H1 (cell line): Measurements from ENCODE around the gene SPINDOC. TPM values are rescaled to one million over a fixed set of nuclear protein-coding genes. Genes with fewer than 3 reads are reported as not detected.

Experiments used
- CTCF ChIA-PET: fragments of 300-600 bp; sonication (Branson Sonifier 250); formaldehyde crosslinking; loops from one replicate; lab custom pipeline; 2021; ENCODE audit not compliant: partially characterized antibody; lab: Charles Lee
- POLR2A ChIA-PET: fragments of 300-600 bp; sonication (Branson Sonifier 250); formaldehyde crosslinking; loops from one replicate; lab custom pipeline; 2021; ENCODE audit warnings: inconsistent platforms; ENCODE audit not compliant: partially characterized antibody; lab: Charles Lee
- DNase-seq, 2 experiments: peaks; one replicate each; pipeline versions ENCODE4 v3.0.0 to v3.0.0-alpha.2; 2010 to 2022; ENCODE audit warnings: low spot score in 2 of 2, low read depth in 1 of 2, mixed read lengths in 1 of 2
- FAIRE-seq: peaks from 2 replicates; lab custom pipeline; 2011; peaks lifted over from hg19 to GRCh38; lab: Jason Lieb, UNC
- H2AFZ ChIP-seq: 2 replicates; pipeline ENCODE4 v1.8.1; 2012; ENCODE audit warnings: low read length, inconsistent platforms
- H2AK5ac ChIP-seq: 2 replicates; pipeline ENCODE4 v1.6.1; 2013; ENCODE audit warnings: low read depth, low read length
- H2BK120ac ChIP-seq: replicated peaks from 2 replicates; pipeline ENCODE3; 2013; ENCODE audit warnings: low read depth, low read length, inconsistent platforms
- H2BK12ac ChIP-seq: 2 replicates; pipeline ENCODE4 v1.6.1; 2013; ENCODE audit warnings: low read depth, low read length
- H2BK15ac ChIP-seq: 2 replicates; pipeline ENCODE4 v1.6.1; 2013; ENCODE audit warnings: low read length
- H2BK20ac ChIP-seq: 2 replicates; pipeline ENCODE4 v1.6.1; 2013; ENCODE audit warnings: low read length
- H2BK5ac ChIP-seq: 2 replicates; pipeline ENCODE4 v1.6.1; 2013; ENCODE audit warnings: low read depth, low read length
- H3K14ac ChIP-seq: 2 replicates; pipeline ENCODE4 v1.6.1; 2013; ENCODE audit warnings: inconsistent platforms; ENCODE audit not compliant: insufficient read length
- H3K18ac ChIP-seq: 2 replicates; pipeline ENCODE4 v1.6.1; 2013; ENCODE audit warnings: low read length; ENCODE audit errors: extremely low read depth
- H3K23ac ChIP-seq: 2 replicates; pipeline ENCODE4 v1.6.1; 2013; ENCODE audit warnings: inconsistent platforms; ENCODE audit not compliant: insufficient read length
- H3K23me2 ChIP-seq: 2 replicates; pipeline ENCODE4 v1.6.1; 2013; ENCODE audit warnings: low read depth, low read length
- H3K27ac ChIP-seq: 2 replicates; pipeline ENCODE4 v1.6.1; 2011; ENCODE audit warnings: low read depth, low read length, inconsistent platforms
- H3K27me3 ChIP-seq, 4 experiments: replicated peaks in 1 of 4; 1 replicate in 1 of 4; 2 replicates in 3 of 4; pipeline versions ENCODE4 v1.6.1 to v1.8.1; 2011 to 2013; ENCODE audit warnings: low read length in 3 of 4, mild to moderate bottlenecking in 3 of 4, inconsistent platforms in 2 of 4, mixed read lengths in 2 of 4, moderate library complexity in 1 of 4; ENCODE audit not compliant: control insufficient read depth in 3 of 4, insufficient read depth in 3 of 4; ENCODE audit errors: extremely low read depth in 1 of 4
- H3K36me3 ChIP-seq, 4 experiments: 2 replicates each; pipeline versions ENCODE4 v1.6.1 to v1.8.1; 2011 to 2013; ENCODE audit warnings: mild to moderate bottlenecking in 4 of 4, low read length in 3 of 4, moderate library complexity in 2 of 4, control low read depth in 1 of 4, inconsistent platforms in 1 of 4; ENCODE audit not compliant: insufficient read depth in 4 of 4, control insufficient read depth in 2 of 4
- H3K4ac ChIP-seq: replicated peaks from 2 replicates; pipeline ENCODE3; 2013; ENCODE audit warnings: low read length, low read depth, mixed read lengths, inconsistent platforms; ENCODE audit not compliant: insufficient read length
- H3K4me1 ChIP-seq, 4 experiments: replicated peaks in 1 of 4; 1 replicate in 1 of 4; 2 replicates in 3 of 4; pipeline versions ENCODE4 v1.6.1 to v1.8.1; 2011 to 2013; ENCODE audit warnings: low read length in 3 of 4, inconsistent platforms in 2 of 4, mixed read lengths in 1 of 4; ENCODE audit not compliant: insufficient read depth in 4 of 4, control insufficient read depth in 3 of 4
- H3K4me2 ChIP-seq, 2 experiments: 2 replicates each; pipeline versions ENCODE4 v1.6.1 to v1.8.1; 2011 to 2013; ENCODE audit warnings: low read depth in 2 of 2, low read length in 2 of 2, control low read depth in 1 of 2, inconsistent platforms in 1 of 2, mild to moderate bottlenecking in 1 of 2; ENCODE audit not compliant: insufficient read depth in 1 of 2
- H3K4me3 ChIP-seq, 4 experiments: fragments of 200-600, 300-600 bp in 1 of 4; sonication (generic), shearing (Covaris generic), sonication (Bioruptor Twin) in 1 of 4; 2 replicates each; pipeline versions ENCODE4 v1.5.1 to v1.8.1; 2011 to 2016; ENCODE audit warnings: low read length in 4 of 4, low read depth in 3 of 4, control low read depth in 2 of 4, inconsistent platforms in 2 of 4, mild to moderate bottlenecking in 2 of 4, mixed read lengths in 1 of 4, moderate library complexity in 1 of 4; ENCODE audit not compliant: insufficient read depth in 2 of 4; ENCODE audit errors: extremely low read depth in 1 of 4
- H3K56ac ChIP-seq: replicated peaks from 2 replicates; pipeline ENCODE3; 2013; ENCODE audit warnings: low read depth, mild to moderate bottlenecking, mixed read lengths, low read length, inconsistent platforms; ENCODE audit not compliant: insufficient read length
- H3K79me1 ChIP-seq: 2 replicates; pipeline ENCODE4 v1.6.1; 2013; ENCODE audit warnings: low read depth, low read length, control low read depth
- H3K79me2 ChIP-seq, 2 experiments: 2 replicates each; pipeline versions ENCODE4 v1.6.1 to v1.8.1; 2012 to 2013; ENCODE audit warnings: low read length in 2 of 2, mild to moderate bottlenecking in 2 of 2, inconsistent platforms in 1 of 2; ENCODE audit not compliant: insufficient read depth in 2 of 2, control insufficient read depth in 1 of 2
- H3K9ac ChIP-seq, 4 experiments: replicated peaks in 1 of 4; 1 replicate in 1 of 4; 2 replicates in 3 of 4; pipeline versions ENCODE4 v1.6.1 to v1.8.1; 2011 to 2013; ENCODE audit warnings: low read depth in 3 of 4, low read length in 3 of 4, control low read depth in 2 of 4, mild to moderate bottlenecking in 2 of 4, moderate library complexity in 2 of 4, inconsistent platforms in 1 of 4; ENCODE audit errors: extremely low read depth in 1 of 4
- H3K9me3 ChIP-seq, 2 experiments: 2 replicates each; pipeline versions ENCODE4 v1.6.1 to v1.8.1; 2012 to 2013; ENCODE audit warnings: mild to moderate bottlenecking in 2 of 2, moderate library complexity in 2 of 2, control low read depth in 1 of 2, inconsistent platforms in 1 of 2, low read depth in 1 of 2, low read length in 1 of 2, mixed read lengths in 1 of 2; ENCODE audit not compliant: insufficient read depth in 2 of 2
- H4K20me1 ChIP-seq, 2 experiments: replicated peaks in 1 of 2; 2 replicates each; pipeline versions ENCODE3 to v1.8.1; 2011 to 2013; ENCODE audit warnings: inconsistent platforms in 2 of 2, low read length in 2 of 2, mild to moderate bottlenecking in 1 of 2; ENCODE audit not compliant: insufficient read depth in 2 of 2, control insufficient read depth in 1 of 2
- H4K5ac ChIP-seq: 2 replicates; pipeline ENCODE4 v1.6.1; 2013; ENCODE audit warnings: low read length, low read depth, mixed read lengths, inconsistent platforms; ENCODE audit not compliant: insufficient read length
- H4K8ac ChIP-seq: 2 replicates; pipeline ENCODE4 v1.8.0; 2013; ENCODE audit warnings: mild to moderate bottlenecking, moderate library complexity, low read length, inconsistent platforms; ENCODE audit not compliant: insufficient read depth; ENCODE audit errors: extremely low read depth
- H4K91ac ChIP-seq: replicated peaks from 2 replicates; pipeline ENCODE3; 2013; ENCODE audit warnings: low read length, mixed read lengths, inconsistent platforms; ENCODE audit not compliant: insufficient read length
- ASH2L ChIP-seq: fragments of 200-600, 300-600 bp; sonication (generic); IDR thresholded peaks from one replicate; pipeline ENCODE4 v1.7.1; 2017; ENCODE audit warnings: low read length
- BACH1 ChIP-seq: IDR thresholded peaks from 2 replicates; pipeline ENCODE4 v1.6.1; 2012; ENCODE audit warnings: low read length, improper control_type of control experiment
- CBX5 ChIP-seq: fragments of 300-800, 300-1000 bp; sonication (generic); IDR thresholded peaks from 2 replicates; pipeline ENCODE4 v1.7.1; 2016; ENCODE audit warnings: antibody characterized with exemption, low read length, low read depth
- GABPA ChIP-seq: IDR thresholded peaks from 2 replicates; pipeline ENCODE4 v1.6.1; 2011; ENCODE audit warnings: mild to moderate bottlenecking, low read length, moderate library complexity, borderline replicate concordance; ENCODE audit not compliant: insufficient read depth
- HDAC6 ChIP-seq: IDR thresholded peaks from one replicate; pipeline ENCODE4 v1.7.1; 2012; ENCODE audit warnings: low read depth, mild to moderate bottlenecking, inconsistent platforms, low read length, moderate library complexity
- KDM4A ChIP-seq: IDR thresholded peaks from one replicate; pipeline ENCODE4 v1.7.1; 2012; ENCODE audit warnings: low read depth, mild to moderate bottlenecking, moderate library complexity, low read length, inconsistent platforms; ENCODE audit not compliant: severe bottlenecking
- MAX ChIP-seq: IDR thresholded peaks from 2 replicates; pipeline ENCODE4 v1.6.1; 2012; ENCODE audit warnings: inconsistent platforms
- NANOG ChIP-seq: IDR thresholded peaks from 2 replicates; pipeline ENCODE4 v1.6.1; 2011; ENCODE audit warnings: low read length, low read depth, mild to moderate bottlenecking, inconsistent platforms; ENCODE audit not compliant: insufficient read depth, poor library complexity, severe bottlenecking
- NRF1 ChIP-seq: IDR thresholded peaks from 2 replicates; pipeline ENCODE4 v1.6.1; 2011; ENCODE audit warnings: mild to moderate bottlenecking, low read depth, low read length, improper control_type of control experiment
- TBP ChIP-seq: IDR thresholded peaks from 2 replicates; pipeline ENCODE4 v1.6.1; 2011; ENCODE audit warnings: low read depth, low read length, improper control_type of control experiment
- WGBS, 2 experiments: shearing (Covaris generic) in 1 of 2; methylation state at CpG; one replicate each; pipeline versions ENCODE4 v1.1.6 to v1.1.7; 2013 to 2015; ENCODE audit warnings: low lambda C conversion rate in 2 of 2, mixed read lengths in 2 of 2, inconsistent platforms in 1 of 2, low coverage in 1 of 2, missing lambda C conversion rate in 1 of 2; ENCODE audit not compliant: insufficient replicate concordance in 2 of 2, insufficient coverage in 1 of 2, insufficient read length in 1 of 2; ENCODE audit errors: extremely low coverage in 1 of 2, missing lambda C conversion rate in 1 of 2; 5-methylcytosine and 5-hydroxymethylcytosine counted together
- polyA plus RNA-seq, 7 experiments: library from polyadenylated mRNA; depleted of rRNA in 3 of 7; stranded (reverse) in 5 of 7; unstranded in 2 of 7; fragments of >200 nt in 5 of 7; fragments of 200-250 nt in 2 of 7; gene quantifications; 1 replicate in 5 of 7; 2 replicates in 1 of 7; 4 replicates in 1 of 7; pipeline versions ENCODE4 v1.2.1 to v1.2.3, GENCODE V29; 2011 to 2013; ENCODE audit warnings: missing spikeins in 2 of 7, mixed read lengths in 2 of 7
- total RNA-seq: library from RNA; stranded (reverse); fragmentation: NEBNext Ultra II Directional; extraction: Animal tissue kit (Norgen Biotek cat#: 25700); gene quantifications from 2 replicates; pipeline ENCODE4 v1.2.1, GENCODE V29; 2021

Gene SPINDOC
- total and polyA plus RNA-seq, 2 of the 8 experiments (the other 6 are each of a cell fraction or from before 2014, with no cell fraction given), result 78.7 to 99.7 TPM

- Histone ChIP-seq H3K79me2 (peaks cover 16 to 45% of the 10 kb centered on the region in 2 experiments), H3K23ac (no peak overlapping the region), H2BK5ac (peak overlapping the region; percentile 96), H3K9me3 (no peaks in the 10 kb centered on the region), H3K18ac (peak overlapping the region; percentile 98), H3K27me3 (no peaks in the 10 kb centered on the region; a peak in 1 of 7 replicates), H3K4me2 (peak overlapping the region; percentile 73 to 79), H2BK15ac (no peak overlapping the region), H3K4me1 (peaks cover 4 to 20% (median 12%) of the 10 kb centered on the region in 4 experiments; a peak in 6 of 7 replicates), H3K79me1 (peaks cover 26% of the 10 kb centered on the region), H4K5ac (peak overlapping the region; percentile 97), H2BK12ac (peak overlapping the region; percentile 27; the same call in 1 of the 2 replicates), H3K36me3 (peaks cover 21 to 30% (median 27%) of the 10 kb centered on the region in 4 experiments), H2AK5ac (peak overlapping the region; percentile 78; the same call in 1 of the 2 replicates), H2BK120ac (no peak overlapping the region), H2BK20ac (no peak overlapping the region), H3K4me3 (peak overlapping the region; percentile 79 to 91 (median 90)), H3K14ac (no peak overlapping the region), H3K9ac (peak overlapping the region; percentile 72 to 96 (median 92)), H2AFZ (no peak overlapping the region; the same call in 1 of the 2 replicates), H4K91ac (peak overlapping the region; percentile 99), H3K27ac (peak overlapping the region; percentile 92), H4K8ac (peak overlapping the region; percentile 89), H3K4ac (peak overlapping the region; percentile 70), H3K56ac (peak overlapping the region; percentile 84), H3K23me2 (peaks cover 13% of the 10 kb centered on the region; the same call in 1 of the 2 replicates), H4K20me1 (peaks cover 13 to 24% of the 10 kb centered on the region in 2 experiments)
- WGBS, 2 experiments, result 1% methylated on average over 38 of the region's 74 CpGs; no CpG with 5 or more reads in 1 of the 2 experiments
- ChIA-PET POLR2A (interaction anchor here (0.5 to 9.0 kb wide), 14 partner anchors 8 to 107 kb away, joined by 3 to 85 read pairs (median 3); partner anchors contain the start of gene ZFTA), CTCF (interaction anchor here (0.6 to 1.1 kb wide), 4 partner anchors 17 to 132 kb away, joined by 3 to 4 read pairs (median 3); no protein-coding TSS in a partner anchor)
- FAIRE-seq (no peak), DNase-seq (peak in 1 of 2 experiments; percentile 66)
- TF ChIP-seq MAX, result no peak; the same call in 1 of the 2 replicates
- TF ChIP-seq HDAC6, result no peak
- TF ChIP-seq BACH1, result no peak
- TF ChIP-seq NANOG, result no peak
- TF ChIP-seq GABPA, result no peak
- TF ChIP-seq CBX5, result no peak
- TF ChIP-seq NRF1, result no peak
- TF ChIP-seq ASH2L, result peak; percentile 86
- TF ChIP-seq TBP, result no peak
- TF ChIP-seq KDM4A, result peak; percentile 26
These were observed 517 bp downstream of the SPINDOC start for GRCh38 chr11:63813563-63814382.
